ENCODE results near the gene JPH2.

JPH2 gene

DNA sequence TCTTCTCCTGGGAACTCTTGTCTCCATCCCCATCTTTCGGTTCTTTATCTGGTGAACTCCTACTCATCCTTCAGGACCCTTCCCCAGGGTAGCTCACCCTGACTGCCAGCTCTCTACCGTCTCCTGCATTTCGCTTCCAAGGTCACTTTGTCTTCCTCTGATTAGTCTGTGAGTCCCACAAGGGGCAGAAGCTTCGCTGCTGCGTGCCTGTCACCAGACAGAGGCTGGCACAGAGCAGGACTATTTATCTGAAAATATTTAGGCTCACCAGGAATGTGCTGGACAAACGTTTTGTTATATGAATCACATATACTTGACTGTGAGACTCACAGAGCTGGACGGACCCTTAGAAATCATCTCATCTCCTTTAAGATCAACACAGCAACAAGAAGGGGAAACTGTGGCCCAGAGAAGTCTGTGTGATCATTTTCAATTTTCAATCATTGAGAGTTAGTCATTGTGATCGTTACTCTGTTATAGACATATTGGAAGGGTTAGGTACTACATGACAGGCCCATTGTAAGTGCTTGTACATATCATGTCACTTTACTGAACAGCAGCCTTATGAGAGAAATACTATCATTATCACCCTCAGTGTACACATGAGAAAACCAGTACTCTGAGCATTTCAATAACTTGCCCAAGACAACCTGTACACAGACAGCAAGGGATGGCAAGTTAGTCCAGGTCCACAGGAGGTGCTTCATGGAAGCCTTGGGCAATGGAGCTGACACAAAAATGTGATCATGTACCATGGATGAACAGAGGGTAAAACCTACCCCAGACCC, 51.4 kb downstream of the JPH2 start:
- no peak overlapping the region for H3K9ac ChIP-seq (ENCODE audit: low read length)
- no peak overlapping the region for H3K4me3 ChIP-seq (ENCODE audit: insufficient read depth, low read length, poor library complexity, severe bottlenecking)
- no peaks in the 10 kb centered on the region for H3K79me2 ChIP-seq (ENCODE audit: insufficient read depth, low read length)
- no peak overlapping the region for H2AFZ ChIP-seq (ENCODE audit: low read depth, low read length, severe bottlenecking)
- no peaks in the 10 kb centered on the region for H3K9me3 ChIP-seq (ENCODE audit: insufficient read depth, low read length)
- H4K20me1 ChIP-seq (ENCODE audit: low read depth, low read length): no peaks in the 10 kb centered on the region
- no peak overlapping the region for H3K4me2 ChIP-seq (ENCODE audit: low read depth, low read length, poor library complexity, severe bottlenecking)
- no peaks in the 10 kb centered on the region for H3F3A ChIP-seq (ENCODE audit: insufficient read depth)
- no peaks in the 10 kb centered on the region for H3K9me2 ChIP-seq (replicated peaks; ENCODE audit: insufficient read depth, low read length)
- no peak overlapping the region for H3K27ac ChIP-seq (ENCODE audit: low read depth, low read length)
- H3K36me3 ChIP-seq (ENCODE audit: low read length): no peaks in the 10 kb centered on the region
- TF ChIP-seq, protein P1, sequence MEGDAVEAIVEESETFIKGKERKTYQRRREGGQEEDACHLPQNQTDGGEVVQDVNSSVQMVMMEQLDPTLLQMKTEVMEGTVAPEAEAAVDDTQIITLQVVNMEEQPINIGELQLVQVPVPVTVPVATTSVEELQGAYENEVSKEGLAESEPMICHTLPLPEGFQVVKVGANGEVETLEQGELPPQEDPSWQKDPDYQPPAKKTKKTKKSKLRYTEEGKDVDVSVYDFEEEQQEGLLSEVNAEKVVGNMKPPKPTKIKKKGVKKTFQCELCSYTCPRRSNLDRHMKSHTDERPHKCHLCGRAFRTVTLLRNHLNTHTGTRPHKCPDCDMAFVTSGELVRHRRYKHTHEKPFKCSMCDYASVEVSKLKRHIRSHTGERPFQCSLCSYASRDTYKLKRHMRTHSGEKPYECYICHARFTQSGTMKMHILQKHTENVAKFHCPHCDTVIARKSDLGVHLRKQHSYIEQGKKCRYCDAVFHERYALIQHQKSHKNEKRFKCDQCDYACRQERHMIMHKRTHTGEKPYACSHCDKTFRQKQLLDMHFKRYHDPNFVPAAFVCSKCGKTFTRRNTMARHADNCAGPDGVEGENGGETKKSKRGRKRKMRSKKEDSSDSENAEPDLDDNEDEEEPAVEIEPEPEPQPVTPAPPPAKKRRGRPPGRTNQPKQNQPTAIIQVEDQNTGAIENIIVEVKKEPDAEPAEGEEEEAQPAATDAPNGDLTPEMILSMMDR (IDR thresholded peaks at IDR 0.05; ENCODE audit: insufficient read depth, low read length, poor library complexity, severe bottlenecking): no peak
- no peak for TF ChIP-seq EZH2phosphoT487 (conservative IDR thresholded peaks at IDR 0.05; ENCODE audit: low read length)
- no peaks in the 10 kb centered on the region for H3K27me3 ChIP-seq (ENCODE audit: low read length)

DNA sequence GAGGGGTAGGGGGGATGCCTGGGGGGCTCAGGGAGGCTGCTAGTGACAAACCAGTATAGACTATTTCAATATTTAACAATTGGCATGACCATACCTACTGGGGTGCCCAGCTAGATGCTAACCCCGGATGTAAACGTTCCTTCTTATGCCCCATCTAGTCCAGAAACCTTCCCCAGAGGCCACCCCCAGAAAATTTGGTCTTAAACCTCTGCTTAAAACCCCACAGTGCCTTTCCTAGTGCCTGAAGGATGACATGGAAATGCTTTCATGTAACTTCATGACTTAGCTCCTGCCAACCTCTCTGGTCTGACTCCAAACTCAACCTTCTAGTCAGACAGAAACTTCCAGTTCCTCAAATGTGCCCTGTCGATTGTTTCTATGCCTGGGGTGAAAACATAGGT, 52.0 kb downstream of the JPH2 start:
- Histone ChIP-seq H3K36me3 (ENCODE audit: low read length) (no peaks in the 10 kb centered on the region), H3K79me2 (ENCODE audit: insufficient read depth, low read length) (no peaks in the 10 kb centered on the region), H3K27me3 (ENCODE audit: low read length) (no peaks in the 10 kb centered on the region), H3K9me2 (replicated peaks; ENCODE audit: insufficient read depth, low read length) (no peaks in the 10 kb centered on the region), H3K4me3 (ENCODE audit: insufficient read depth, low read length, poor library complexity, severe bottlenecking) (no peak overlapping the region), H2AFZ (ENCODE audit: low read depth, low read length, severe bottlenecking) (no peak overlapping the region), H3K9ac (ENCODE audit: low read length) (no peak overlapping the region), H3K4me2 (ENCODE audit: low read depth, low read length, poor library complexity, severe bottlenecking) (no peak overlapping the region), H3K9me3 (ENCODE audit: insufficient read depth, low read length) (no peaks in the 10 kb centered on the region), H3F3A (ENCODE audit: insufficient read depth) (no peaks in the 10 kb centered on the region), H3K27ac (ENCODE audit: low read depth, low read length) (no peak overlapping the region), H4K20me1 (ENCODE audit: low read depth, low read length) (no peaks in the 10 kb centered on the region)
- TF ChIP-seq, protein P1 (IDR thresholded peaks at IDR 0.05; ENCODE audit: insufficient read depth, low read length, poor library complexity, severe bottlenecking): no peak
- TF ChIP-seq EZH2phosphoT487 (conservative IDR thresholded peaks at IDR 0.05; ENCODE audit: low read length): no peak

- Histone ChIP-seq H3K9ac (ENCODE audit: low read length) (no peak overlapping the region), H3K4me3 (ENCODE audit: insufficient read depth, low read length, poor library complexity, severe bottlenecking) (no peak overlapping the region), H2AFZ (ENCODE audit: low read depth, low read length, severe bottlenecking) (no peak overlapping the region), H3K79me2 (ENCODE audit: insufficient read depth, low read length) (no peaks in the 10 kb centered on the region), H3K27me3 (ENCODE audit: low read length) (no peaks in the 10 kb centered on the region), H3K9me3 (ENCODE audit: insufficient read depth, low read length) (no peaks in the 10 kb centered on the region), H3K36me3 (ENCODE audit: low read length) (no peaks in the 10 kb centered on the region), H3F3A (ENCODE audit: insufficient read depth) (no peaks in the 10 kb centered on the region), H3K27ac (ENCODE audit: low read depth, low read length) (no peak overlapping the region), H4K20me1 (ENCODE audit: low read depth, low read length) (no peaks in the 10 kb centered on the region), H3K9me2 (replicated peaks; ENCODE audit: insufficient read depth, low read length) (no peaks in the 10 kb centered on the region), H3K4me2 (ENCODE audit: low read depth, low read length, poor library complexity, severe bottlenecking) (no peak overlapping the region)
- TF ChIP-seq EZH2phosphoT487 (conservative IDR thresholded peaks at IDR 0.05; ENCODE audit: low read length): no peak
- TF ChIP-seq, protein P1 (IDR thresholded peaks at IDR 0.05; ENCODE audit: insufficient read depth, low read length, poor library complexity, severe bottlenecking): no peak
Observed at GRCh38 chr20:44133424-44133823, 53.6 kb downstream of the JPH2 start.

All from SU-DHL-6 (cell line).